GM12878 (cell line): ENCODE measurements around the gene PODXL2. TPM values are rescaled to one million over a fixed set of nuclear protein-coding genes. Genes with fewer than 3 reads are reported as not detected.

Source experiments
- ATAC-seq: fragments of 200-7000 bp; cut with Tn5 transposase; 3 replicates; pipeline ENCODE4 v1.9.1; 2020; ENCODE audit warnings: mild to moderate bottlenecking, moderate library complexity
- BruUV-seq: library from RNA; stranded (reverse); fragments of 400-500 nt; replicated peaks from 2 replicates; lab custom pipeline; 2021; lab: Mats Ljungman, UMichigan
- CTCF ChIA-PET: fragments of 300-600 bp; sonication (Branson Sonifier 250); formaldehyde crosslinking; extraction: SDS; loops from one replicate; lab custom pipeline; 2021; ENCODE audit warnings: inconsistent platforms; lab: Yijun Ruan, JAX
- POLR2A ChIA-PET: fragments of 350-600 bp; formaldehyde crosslinking; extraction: SDS; loops from one replicate; lab custom pipeline; 2021; ENCODE audit warnings: inconsistent platforms; lab: Charles Lee
- RAD21 ChIA-PET: fragments of 300-600 bp; sonication (Branson Sonifier 250); formaldehyde crosslinking; loops from one replicate; lab custom pipeline; 2023; ENCODE audit warnings: antibody characterized with exemption; ENCODE audit not compliant: unreplicated experiment; lab: Charles Lee
- SMC1A ChIA-PET: fragments of 300-600 bp; sonication (Branson Sonifier 250); formaldehyde crosslinking; loops from one replicate; lab custom pipeline; 2023; ENCODE audit not compliant: unreplicated experiment, uncharacterized antibody; lab: Charles Lee
- DNase-seq: peaks from one replicate; pipeline ENCODE4 v3.0.0-alpha.2; 2011; ENCODE audit warnings: low read depth, low spot score
- FAIRE-seq: peaks from 3 replicates; lab custom pipeline; 2011; peaks lifted over from hg19 to GRCh38; lab: Jason Lieb, UNC
- H2AFZ ChIP-seq: 2 replicates; pipeline ENCODE4 v1.6.0; 2011; ENCODE audit warnings: low read depth, low read length, control low read depth; ENCODE audit not compliant: control insufficient read depth
- H3K27ac ChIP-seq: 2 replicates; pipeline ENCODE4 v1.5.1; 2011; ENCODE audit warnings: control low read depth; ENCODE audit not compliant: control insufficient read depth, insufficient read depth
- H3K27me3 ChIP-seq, 2 experiments: replicated peaks in 1 of 2; 2 replicates each; pipeline versions ENCODE4 v1.6.0 to v1.6.1; 2011; ENCODE audit warnings: low read length in 1 of 2; ENCODE audit not compliant: control insufficient read depth in 2 of 2, insufficient read depth in 2 of 2
- H3K36me3 ChIP-seq, 2 experiments: 2 replicates each; pipeline ENCODE4 v1.5.1; 2011; ENCODE audit warnings: low read length in 1 of 2; ENCODE audit not compliant: control insufficient read depth in 2 of 2, insufficient read depth in 2 of 2
- H3K4me1 ChIP-seq: 2 replicates; pipeline ENCODE4 v1.6.1; 2011; ENCODE audit warnings: mild to moderate bottlenecking, low read length, moderate library complexity, mixed read lengths; ENCODE audit not compliant: control insufficient read depth, insufficient read depth
- H3K4me2 ChIP-seq: 2 replicates; pipeline ENCODE4 v1.6.0; 2011; ENCODE audit warnings: control low read depth; ENCODE audit not compliant: control insufficient read depth, insufficient read depth
- H3K4me3 ChIP-seq: fragments of 200-600 bp; sonication (generic); 2 replicates; pipeline ENCODE4 v1.5.1; 2016
- H3K79me2 ChIP-seq: 2 replicates; pipeline ENCODE4 v1.6.0; 2011; ENCODE audit warnings: low read length; ENCODE audit not compliant: control insufficient read depth, insufficient read depth
- H3K9ac ChIP-seq: 2 replicates; pipeline ENCODE4 v1.8.0; 2011; ENCODE audit warnings: low read length, control low read depth, mixed read lengths; ENCODE audit not compliant: control insufficient read depth, insufficient read depth
- H3K9me3 ChIP-seq: replicated peaks from 3 replicates; pipeline ENCODE4 v1.5.1; 2011; ENCODE audit warnings: mild to moderate bottlenecking, low read length; ENCODE audit not compliant: control insufficient read depth, insufficient read depth
- H4K20me1 ChIP-seq: 2 replicates; pipeline ENCODE4 v1.6.0; 2011; ENCODE audit not compliant: control insufficient read depth, insufficient read depth
- CBFB ChIP-seq: IDR thresholded peaks from 2 replicates; pipeline ENCODE4 v1.6.1; 2016; ENCODE audit warnings: antibody characterized with exemption, low read depth
- CUX1 ChIP-seq: IDR thresholded peaks from 2 replicates; pipeline ENCODE4 v1.6.1; 2012; ENCODE audit warnings: improper control_type of control experiment, low read depth, low read length; ENCODE audit not compliant: insufficient replicate concordance
- HDAC2 ChIP-seq: fragments of 200-600 bp; sonication (generic); IDR thresholded peaks from 2 replicates; pipeline ENCODE4 v1.6.1; 2017
- PKNOX1 ChIP-seq: fragments of 450-650 bp; IDR thresholded peaks from 2 replicates; pipeline ENCODE4 v1.6.1; 2016; ENCODE audit warnings: mild to moderate bottlenecking
- POLR2AphosphoS2 ChIP-seq: IDR thresholded peaks from 2 replicates; pipeline ENCODE4 v1.6.1; 2011; ENCODE audit warnings: low read depth, mild to moderate bottlenecking, low read length, improper control_type of control experiment, moderate library complexity
- POLR2AphosphoS5 ChIP-seq: IDR thresholded peaks from 2 replicates; pipeline ENCODE4 v1.6.1; 2011; ENCODE audit warnings: mild to moderate bottlenecking, low read length, inconsistent platforms
- RAD21 ChIP-seq: IDR thresholded peaks from 2 replicates; pipeline ENCODE4 v1.6.1; 2011; ENCODE audit warnings: mild to moderate bottlenecking, low read depth, low read length, moderate library complexity; ENCODE audit not compliant: insufficient read depth
- RAD51 ChIP-seq: fragments of 450-650 bp; IDR thresholded peaks from 2 replicates; pipeline ENCODE4 v1.6.1; 2016; ENCODE audit warnings: moderate library complexity, mild to moderate bottlenecking, inconsistent platforms
- RB1 ChIP-seq: fragments of 450-650 bp; formaldehyde crosslinking; IDR thresholded peaks from 2 replicates; pipeline ENCODE4 v1.6.1; 2017; ENCODE audit warnings: mild to moderate bottlenecking, borderline replicate concordance
- RBBP5 ChIP-seq: fragments of 200-600 bp; sonication (generic); conservative IDR thresholded peaks from 2 replicates; pipeline ENCODE4 v1.6.1; 2016
- SP1 ChIP-seq: IDR thresholded peaks from one replicate; pipeline ENCODE4 v1.6.1; 2011; ENCODE audit warnings: low read depth, low read length
- TBL1XR1 ChIP-seq: IDR thresholded peaks from 2 replicates; pipeline ENCODE4 v1.6.1; 2012; ENCODE audit warnings: low read depth, low read length, improper control_type of control experiment
- ZNF24 ChIP-seq: fragments of 450-650 bp; IDR thresholded peaks from 2 replicates; pipeline ENCODE4 v1.6.1; 2017; ENCODE audit warnings: antibody characterized with exemption, mild to moderate bottlenecking
- ZNF592 ChIP-seq: fragments of 450-650 bp; IDR thresholded peaks from 2 replicates; pipeline ENCODE4 v1.6.1; 2017; ENCODE audit warnings: mild to moderate bottlenecking, moderate library complexity
- ZSCAN29 ChIP-seq: fragments of 450-650 bp; IDR thresholded peaks from 2 replicates; pipeline ENCODE4 v1.6.1; 2017; ENCODE audit warnings: mild to moderate bottlenecking, moderate library complexity
- in situ Hi-C: fragments of 300-500 bp; cut with MboI; formaldehyde crosslinking; loops from 9 replicates; pipeline ENCODE4 v1.14.3; 2018; ENCODE audit warnings: mixed read lengths
- intact Hi-C: fragments of 100-400 bp; cut with micrococcal nuclease; formaldehyde crosslinking; loops from one replicate; pipeline ENCODE4 v1.14.2; 2022; ENCODE audit not compliant: unreplicated experiment
- polyA plus RNA-seq, 11 experiments: library from polyadenylated mRNA; depleted of rRNA in 4 of 11; unstranded in 6 of 11; stranded (reverse) in 5 of 11; fragments of >200 nt; fragmentation: Nextera tagmentation in 4 of 11; fragmentation: Illumina TruSeq in 1 of 11; extraction: Ambion mirVana in 4 of 11; extraction: Trizol in 1 of 11; gene quantifications; 1 replicate in 1 of 11; 2 replicates in 10 of 11; pipeline versions ENCODE4 v1.2.1 to v1.2.3, GENCODE V29; 2011 to 2016; ENCODE audit warnings: inconsistent platforms in 2 of 11, missing spikeins in 2 of 11, low read depth in 1 of 11
- total RNA-seq, 4 experiments: library from RNA; depleted of rRNA in 3 of 4; stranded (reverse); fragments of >200 nt in 3 of 4; fragmentation: Illumina TruSeq in 1 of 4; extraction: Trizol in 1 of 4; gene quantifications; 2 replicates each; pipeline versions ENCODE4 v1.2.1 to v1.2.3, GENCODE V29; 2013 to 2021

Gene PODXL2
- total and polyA plus RNA-seq, 10 of the 15 experiments (the other 5 are each of a cell fraction or from before 2014, with no cell fraction given), result 0.03 to 24.4 (median 13.6) TPM; not detected in 2

GRCh38 chr3:127637546-127637945 lies 8.6 kb downstream of the PODXL2 start (continued):
- TF ChIP-seq CUX1, result no peak
- TF ChIP-seq ZNF24, result no peak
- TF ChIP-seq TBL1XR1, result no peak
- TF ChIP-seq ZSCAN29, result no peak
- no peak for TF ChIP-seq HDAC2
- TF ChIP-seq POLR2AphosphoS5, result no peak

GRCh38 chr3:127637971-127638370 lies 9.0 kb downstream of the PODXL2 start:
- intact Hi-C loops (no loop called here), in situ Hi-C loops (no loop called here)
- Histone ChIP-seq H3K27ac (no peak overlapping the region), H3K27me3 (no peaks in the 10 kb centered on the region), H2AFZ (no peak overlapping the region), H3K9ac (no peak overlapping the region), H3K4me1 (no peaks in the 10 kb centered on the region), H4K20me1 (no peaks in the 10 kb centered on the region), H3K9me3 (no peaks in the 10 kb centered on the region), H3K4me3 (no peak overlapping the region), H3K36me3 (no peaks in the 10 kb centered on the region), H3K4me2 (no peak overlapping the region), H3K79me2 (no peaks in the 10 kb centered on the region)
- no peak for DNase-seq
- ChIA-PET POLR2A (no interaction called here), SMC1A (no interaction called here), CTCF (no interaction called here), RAD21 (no interaction called here)
- no peak for ATAC-seq
- no TSS peak for BruUV-seq
- FAIRE-seq, result no peak
- no peak for TF ChIP-seq RBBP5
- TF ChIP-seq PKNOX1, result no peak
- no peak for TF ChIP-seq POLR2AphosphoS2
- TF ChIP-seq RAD51, result no peak
- TF ChIP-seq SP1, result no peak
- no peak for TF ChIP-seq ZNF592
- TF ChIP-seq RAD21, result no peak
- no peak for TF ChIP-seq CBFB
- TF ChIP-seq RB1, result no peak
